ENCODE data around the gene SOAT1. TPM values are rescaled to one million over a fixed set of nuclear protein-coding genes. Genes with fewer than 3 reads are reported as not detected.

Gene SOAT1
- total and polyA plus RNA-seq, 2 of the 4 experiments (the other 2 are of a cell fraction): 19.5 to 19.8 TPM

DNA sequence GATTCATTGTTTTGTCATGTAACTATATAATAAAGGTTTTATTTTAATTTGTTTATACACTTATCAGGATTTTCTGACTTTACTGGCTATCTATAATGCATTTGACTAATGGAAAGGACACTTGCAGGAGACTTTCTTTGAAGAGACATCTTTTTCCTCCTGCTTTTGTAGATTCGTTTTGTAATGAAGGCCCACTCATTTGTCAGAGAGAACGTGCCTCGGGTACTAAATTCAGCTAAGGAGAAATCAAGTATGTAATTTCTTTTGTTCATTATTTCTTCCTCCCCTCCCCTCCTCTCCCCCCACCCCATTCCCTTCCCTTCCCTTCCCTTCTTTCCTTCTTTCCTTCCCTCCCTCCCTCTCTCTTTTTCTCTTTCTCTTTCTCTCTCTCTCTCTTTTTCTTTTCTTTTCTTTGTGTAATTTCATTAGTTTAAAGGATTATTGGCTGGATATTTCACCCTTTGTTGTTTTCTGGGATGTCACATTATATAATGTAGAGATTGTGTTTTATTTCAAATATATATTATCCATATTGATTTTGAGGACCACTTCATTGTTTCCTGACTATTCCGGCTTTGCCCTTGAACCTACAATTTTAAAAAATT lies 48.4 kb downstream of the SOAT1 start:
- no peak overlapping the region for H2BK5ac ChIP-seq (ENCODE audit: low read depth, low read length, poor library complexity, severe bottlenecking)
- no peaks in the 10 kb centered on the region for H3K4me1 ChIP-seq (ENCODE audit: control insufficient read depth, insufficient read depth, low read length)
- intact Hi-C loops (cut with micrococcal nuclease): no loop called here
- no TSS peak for BruUV-seq (replicated peaks)
- no peak overlapping the region for H3K27ac ChIP-seq (ENCODE audit: insufficient read depth, low read length)
- DNase-seq: no peak
- dilution Hi-C loops (cut with HindIII; ENCODE audit: low sequenced_read_pairs, unreplicated experiment): no loop called here
- no peaks in the 10 kb centered on the region for H3K9me1 ChIP-seq (ENCODE audit: insufficient read depth, low read length)
- peaks cover 8 to 11% of the 10 kb centered on the region in 2 experiments; a peak in 2 of 4 replicates for H3K79me1 ChIP-seq (ENCODE audit: low read depth in 1 of 2, low read length in 2 of 2)
- in situ Hi-C loops (cut with MboI; ENCODE audit: low sequenced_read_pairs): no loop called here
- no peak overlapping the region for H3K9ac ChIP-seq (ENCODE audit: low read depth, low read length)
- no peak overlapping the region for H3K18ac ChIP-seq (ENCODE audit: low read depth, low read length)
- H4K8ac ChIP-seq (ENCODE audit: low read depth in 2 of 2, low read length in 2 of 2): no peak overlapping the region
- no peak overlapping the region for H2AFZ ChIP-seq (replicated peaks; ENCODE audit: low read length, poor library complexity)
- no peak overlapping the region for H4K5ac ChIP-seq (ENCODE audit: low read depth, low read length)
- H3K4ac ChIP-seq (ENCODE audit: low read depth, low read length): no peak overlapping the region
- no peak overlapping the region for H3K4me2 ChIP-seq (ENCODE audit: low read depth, low read length)
- no peak overlapping the region for H3K14ac ChIP-seq (replicated peaks; ENCODE audit: low read depth, low read length)
- no peak overlapping the region for H3K56ac ChIP-seq (ENCODE audit: extremely low read depth, insufficient read depth, low read length)
- no peaks in the 10 kb centered on the region for H3K27me3 ChIP-seq (ENCODE audit: control insufficient read depth, insufficient read depth, low read length)
- no peaks in the 10 kb centered on the region for H3K9me3 ChIP-seq (ENCODE audit: control insufficient read depth, insufficient read depth, low read length)
- no peak overlapping the region for H2BK20ac ChIP-seq (ENCODE audit: low read depth, low read length)
- H4K20me1 ChIP-seq (ENCODE audit: insufficient read depth, low read length): no peaks in the 10 kb centered on the region
- no peak overlapping the region for H2BK15ac ChIP-seq (ENCODE audit: low read depth, low read length)
- ATAC-seq (ENCODE audit: low read depth): no peak
- ChIA-PET CTCF (no interaction called here), POLR2A (ENCODE audit: unreplicated experiment) (no interaction called here)
- H3K23ac ChIP-seq (ENCODE audit: low read depth, low read length): no peak overlapping the region
- no CpG with 5 or more reads among the region's 4 CpGs for WGBS, 2 experiments (ENCODE audit: extremely low coverage in 2 of 2, insufficient read length in 1 of 2)
- no peak overlapping the region for H4K91ac ChIP-seq (ENCODE audit: insufficient read depth, low read depth, low read length)
- peaks cover 35% of the 10 kb centered on the region for H3K36me3 ChIP-seq (ENCODE audit: control insufficient read depth, insufficient read depth, low read length)
- TF ChIP-seq SMC3 (IDR thresholded peaks at IDR 0.05; ENCODE audit: low read depth, low read length): no peak
- TF ChIP-seq RCOR1 (IDR thresholded peaks at IDR 0.05; ENCODE audit: insufficient replicate concordance, low read length): no peak
- no peak for TF ChIP-seq RAD21 (IDR thresholded peaks at IDR 0.05; ENCODE audit: low read length)
- no peak overlapping the region for H3K4me3 ChIP-seq (ENCODE audit: insufficient read depth, low read depth, low read length)
- H2BK120ac ChIP-seq (ENCODE audit: low read depth, low read length): no peak overlapping the region
- H2AK5ac ChIP-seq (ENCODE audit: low read depth, low read length): no peak overlapping the region
- H2AK9ac ChIP-seq (replicated peaks; ENCODE audit: low read depth, low read length, poor library complexity): no peak overlapping the region
